Measurements from ENCODE around the gene CYP19A1. TPM values are rescaled to one million over a fixed set of nuclear protein-coding genes. Genes with fewer than 3 reads are reported as not detected.

Gene CYP19A1
- total RNA-seq, 4 donors from 2014 or later, result 1.8 to 2.9 (median 2.5) TPM; not detected in 1

DNA sequence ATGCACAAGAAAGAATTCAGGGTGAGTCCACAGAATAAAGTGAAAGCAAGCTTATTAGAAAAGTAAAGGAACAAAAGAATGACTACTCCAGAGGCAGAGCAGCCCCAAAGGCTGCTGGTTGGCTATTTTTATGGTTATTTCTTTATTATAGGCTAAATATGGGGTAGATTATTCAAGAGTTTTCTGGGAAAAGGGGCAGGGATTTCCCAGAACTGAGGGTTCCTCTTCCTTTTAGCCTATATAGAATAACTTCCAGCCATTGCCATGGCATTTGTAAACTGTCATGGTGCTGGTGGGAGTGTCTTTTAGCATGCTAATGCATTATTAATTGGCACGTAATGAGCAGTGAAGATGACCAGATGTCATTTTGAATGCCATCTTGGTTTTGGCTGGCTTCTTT is 16.7 kb upstream of the CYP19A1 start:
- Histone ChIP-seq H3K4me1 (peaks cover 0 to 3% (median 0%) of the 10 kb centered on the region in 3 donors), H3K4me3 (no peak overlapping the region), H3K9me3 (no peaks in the 10 kb centered on the region), H3K36me3 (no peaks in the 10 kb centered on the region), H3K27me3 (no peaks in the 10 kb centered on the region), H3K27ac (no peak overlapping the region)
- TF ChIP-seq POLR2A (IDR thresholded peaks at IDR 0.05) (no peak), EP300 (IDR thresholded peaks at IDR 0.05) (no peak), POLR2AphosphoS5 (IDR thresholded peaks at IDR 0.05) (no peak), CTCF (IDR thresholded peaks at IDR 0.05) (no peak)
- WGBS, 2 donors (ENCODE audit: low coverage in 1 of 2), result 80 to 93% methylated on average over 1 of the region's 1 CpG
- ATAC-seq, result no peak

GRCh38 chr15:51353976-51354375 is 15.6 kb upstream of the CYP19A1 start:
- Histone ChIP-seq H3K4me3 (no peak overlapping the region), H3K9me3 (no peaks in the 10 kb centered on the region), H3K4me1 (peaks cover 5 to 15% (median 7%) of the 10 kb centered on the region in 3 donors), H3K27ac (no peak overlapping the region), H3K27me3 (no peaks in the 10 kb centered on the region), H3K36me3 (no peaks in the 10 kb centered on the region)
- WGBS, 2 donors (ENCODE audit: low coverage in 1 of 2), result 18 to 88% methylated on average over 1 to 2 of the region's 2 CpGs
- TF ChIP-seq EP300 (IDR thresholded peaks at IDR 0.05), result no peak
- TF ChIP-seq CTCF (IDR thresholded peaks at IDR 0.05), result no peak
- no peak for TF ChIP-seq POLR2A (IDR thresholded peaks at IDR 0.05)
- no peak for TF ChIP-seq POLR2AphosphoS5 (IDR thresholded peaks at IDR 0.05)
- no peak for ATAC-seq

GRCh38 chr15:51350723-51351122 is 12.3 kb upstream of the CYP19A1 start:
- ATAC-seq, result no peak
- H3K4me3 ChIP-seq, result no peak overlapping the region
- H3K27ac ChIP-seq, result no peak overlapping the region
- H3K27me3 ChIP-seq, result no peaks in the 10 kb centered on the region
- no peaks in the 10 kb centered on the region for H3K36me3 ChIP-seq
- 90 to 92% methylated on average over 2 to 3 of the region's 3 CpGs for WGBS, 2 donors (ENCODE audit: low coverage in 1 of 2)
- H3K9me3 ChIP-seq, result no peaks in the 10 kb centered on the region
- TF ChIP-seq CTCF (IDR thresholded peaks at IDR 0.05), result no peak
- no peak for TF ChIP-seq POLR2A (IDR thresholded peaks at IDR 0.05)
- TF ChIP-seq POLR2AphosphoS5 (IDR thresholded peaks at IDR 0.05), result no peak
- TF ChIP-seq EP300 (IDR thresholded peaks at IDR 0.05), result no peak
- H3K4me1 ChIP-seq, result peaks cover 6 to 20% (median 7%) of the 10 kb centered on the region in 3 donors

GRCh38 chr15:51349156-51349844 is 10.9 kb upstream of the CYP19A1 start:
- H3K4me3 ChIP-seq, result no peak overlapping the region
- 0 to 23% methylated on average over 3 to 4 of the region's 4 CpGs for WGBS, 2 donors (ENCODE audit: low coverage in 1 of 2)
- H3K36me3 ChIP-seq, result no peaks in the 10 kb centered on the region
- ATAC-seq, result peak; percentile 55
- H3K4me1 ChIP-seq, result peaks cover 6 to 20% (median 7%) of the 10 kb centered on the region in 3 donors
- H3K9me3 ChIP-seq, result no peaks in the 10 kb centered on the region
- peak overlapping the region; percentile 11 to 58 (median 17) for H3K27ac ChIP-seq
- no peaks in the 10 kb centered on the region for H3K27me3 ChIP-seq
- TF ChIP-seq EP300 (IDR thresholded peaks at IDR 0.05), result no peak
- peak in 2 of 4 experiments; percentile 5 to 25 for TF ChIP-seq CTCF (IDR thresholded peaks at IDR 0.05)

- H3K27ac ChIP-seq, result peak overlapping the region in 3 of 4 donors; percentile 11 to 58 (median 11)
- no peaks in the 10 kb centered on the region for H3K9me3 ChIP-seq
- no peak for ATAC-seq
- TF ChIP-seq EP300 (IDR thresholded peaks at IDR 0.05) (no peak), POLR2AphosphoS5 (IDR thresholded peaks at IDR 0.05) (no peak), CTCF (IDR thresholded peaks at IDR 0.05) (no peak), POLR2A (IDR thresholded peaks at IDR 0.05) (no peak)
- H3K36me3 ChIP-seq, result no peaks in the 10 kb centered on the region
- 61 to 67% methylated on average over 5 of the region's 5 CpGs for WGBS, 2 donors (ENCODE audit: low coverage in 1 of 2)
- H3K4me1 ChIP-seq, result peaks cover 6 to 20% (median 7%) of the 10 kb centered on the region in 3 donors
- H3K4me3 ChIP-seq, result no peak overlapping the region
- no peaks in the 10 kb centered on the region for H3K27me3 ChIP-seq
Observed at GRCh38 chr15:51348688-51349087, 10.3 kb upstream of the CYP19A1 start.
